ENCODE measurements around the gene FIBCD1.

The FIBCD1 gene

DNA sequence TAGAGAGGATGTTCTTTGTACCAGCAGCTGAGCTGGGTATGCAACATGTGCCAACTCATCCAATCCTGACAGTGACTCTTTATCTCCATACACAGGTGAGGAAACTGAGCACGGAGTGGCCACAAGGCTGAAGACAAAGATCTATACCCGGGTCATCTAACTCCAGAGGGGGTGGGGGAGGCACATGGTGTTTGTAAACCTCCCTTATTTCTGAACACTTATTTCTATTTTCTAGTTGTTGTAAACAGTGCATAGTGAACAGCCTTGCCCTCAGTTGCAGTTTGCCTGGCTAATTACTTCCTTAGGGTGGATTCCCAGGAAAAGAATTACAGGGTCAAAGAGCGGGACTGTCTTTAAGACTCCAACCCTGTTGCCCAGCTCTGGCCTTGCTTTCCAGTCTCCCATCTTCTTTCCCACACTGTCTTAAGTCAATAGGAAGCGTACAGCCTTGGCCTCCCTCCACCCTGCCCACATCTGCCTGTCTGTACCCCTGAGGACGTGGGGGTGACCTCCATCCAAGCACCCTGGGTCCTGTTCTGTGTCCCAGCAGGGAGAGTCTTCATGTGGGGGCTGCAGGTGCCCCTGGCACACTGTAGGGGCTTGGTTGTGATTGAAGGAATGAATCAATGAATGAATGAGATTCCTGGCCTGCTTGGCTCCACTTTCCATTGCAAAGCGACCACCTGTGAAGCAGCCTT, 13.2 kb upstream of the FIBCD1 start:
- no peak for DNase-seq

DNA sequence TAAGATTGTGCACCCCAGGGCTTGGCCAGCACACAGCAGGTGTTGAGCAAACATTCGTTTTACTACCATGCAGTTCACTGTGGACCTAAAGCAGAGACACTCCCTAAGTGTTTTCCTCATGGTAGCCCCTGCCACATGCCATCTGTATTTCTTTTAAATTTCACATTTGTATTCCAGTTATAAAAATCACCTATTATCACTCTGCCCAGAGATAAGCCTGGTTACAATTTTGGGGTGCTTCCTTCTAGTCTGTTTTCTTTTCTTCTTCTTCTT, 10.9 kb upstream of the FIBCD1 start:
- no peak for DNase-seq

DNA sequence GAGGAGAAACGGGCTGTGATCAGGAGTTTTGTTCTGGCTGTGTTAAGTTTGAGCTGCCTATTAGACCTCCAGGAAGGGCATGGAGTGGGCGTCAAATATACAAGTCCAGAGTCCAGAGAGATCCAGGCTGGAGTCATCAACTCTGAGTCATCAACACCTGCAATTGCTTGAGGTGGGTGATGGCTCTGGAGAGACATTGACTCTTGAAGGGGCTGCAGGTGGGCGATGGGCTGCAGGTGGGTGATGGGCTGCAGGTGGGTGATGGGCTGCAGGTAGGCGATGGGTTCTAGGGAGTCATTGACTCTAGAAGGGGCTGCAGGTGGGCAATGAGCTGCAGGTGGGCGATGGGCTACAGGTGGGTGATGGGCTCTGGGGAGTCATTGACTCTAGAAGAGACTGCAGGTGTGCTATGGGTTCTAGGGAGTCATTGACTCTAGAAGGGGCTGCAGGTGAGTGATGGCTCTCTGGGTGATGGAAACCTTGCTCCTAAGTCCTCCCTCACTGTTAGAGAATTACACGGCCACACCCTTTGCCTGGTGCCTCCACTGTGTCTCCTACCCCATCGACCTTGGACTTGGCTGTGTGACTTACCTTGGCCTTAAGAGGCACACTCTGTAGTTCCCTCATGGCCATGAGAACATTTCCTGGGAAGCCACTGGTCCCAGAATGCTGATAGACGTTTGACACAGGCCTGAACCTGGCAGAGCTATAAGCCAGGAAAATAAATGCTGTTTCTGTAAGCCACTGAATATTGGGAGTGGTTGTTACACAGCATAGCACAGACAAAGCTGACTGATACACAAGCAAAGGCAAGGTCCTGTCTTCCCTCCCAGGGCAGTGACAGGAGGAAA, 10.4 kb upstream of the FIBCD1 start:
- no peak for DNase-seq

DNA sequence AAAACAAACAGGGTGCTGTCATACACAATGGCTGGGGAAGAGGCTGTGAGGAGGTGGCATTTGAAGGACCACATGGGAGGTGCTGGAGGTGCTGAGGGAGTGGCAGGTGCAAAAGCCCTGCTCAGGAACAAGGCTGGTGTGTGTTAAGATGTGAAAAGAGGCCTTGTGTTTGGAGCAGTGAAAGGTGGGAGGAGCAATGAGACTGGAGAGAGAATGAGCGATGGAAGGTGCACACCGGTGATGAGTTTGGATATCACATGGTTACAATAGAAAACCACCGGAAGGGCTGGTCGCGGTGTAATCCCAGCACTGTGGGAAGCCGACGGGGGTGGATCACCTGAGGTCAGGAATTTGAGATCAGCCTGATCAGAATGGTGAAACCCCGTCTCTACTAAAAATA, 9.2 kb upstream of the FIBCD1 start:
- no peak for DNase-seq

DNA sequence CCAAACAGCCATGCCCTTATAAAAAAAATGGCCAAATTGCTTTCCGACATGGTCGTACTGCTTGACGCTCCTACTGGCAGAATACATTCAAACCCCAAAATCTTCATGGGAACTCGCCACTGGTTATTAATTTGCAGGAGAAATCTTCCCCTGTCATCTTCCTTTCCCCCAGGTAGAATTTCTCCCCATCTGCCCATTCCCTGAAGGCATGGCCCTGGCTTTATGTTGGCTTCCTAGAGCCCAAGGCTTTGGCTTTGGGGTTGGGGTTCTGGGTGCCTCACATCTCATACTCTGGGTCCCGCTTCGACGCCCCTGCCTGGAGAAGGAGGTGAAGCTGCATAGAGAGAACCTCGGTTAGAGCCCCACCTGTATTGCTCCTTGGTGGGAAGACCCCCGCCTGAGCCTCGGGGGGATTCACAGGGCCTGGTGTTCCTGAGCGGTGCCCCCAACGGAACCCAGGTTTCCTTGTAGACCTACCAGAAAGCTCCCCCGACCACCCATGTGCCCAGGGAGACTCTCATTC, 8.6 kb upstream of the FIBCD1 start:
- no peak for DNase-seq

DNA sequence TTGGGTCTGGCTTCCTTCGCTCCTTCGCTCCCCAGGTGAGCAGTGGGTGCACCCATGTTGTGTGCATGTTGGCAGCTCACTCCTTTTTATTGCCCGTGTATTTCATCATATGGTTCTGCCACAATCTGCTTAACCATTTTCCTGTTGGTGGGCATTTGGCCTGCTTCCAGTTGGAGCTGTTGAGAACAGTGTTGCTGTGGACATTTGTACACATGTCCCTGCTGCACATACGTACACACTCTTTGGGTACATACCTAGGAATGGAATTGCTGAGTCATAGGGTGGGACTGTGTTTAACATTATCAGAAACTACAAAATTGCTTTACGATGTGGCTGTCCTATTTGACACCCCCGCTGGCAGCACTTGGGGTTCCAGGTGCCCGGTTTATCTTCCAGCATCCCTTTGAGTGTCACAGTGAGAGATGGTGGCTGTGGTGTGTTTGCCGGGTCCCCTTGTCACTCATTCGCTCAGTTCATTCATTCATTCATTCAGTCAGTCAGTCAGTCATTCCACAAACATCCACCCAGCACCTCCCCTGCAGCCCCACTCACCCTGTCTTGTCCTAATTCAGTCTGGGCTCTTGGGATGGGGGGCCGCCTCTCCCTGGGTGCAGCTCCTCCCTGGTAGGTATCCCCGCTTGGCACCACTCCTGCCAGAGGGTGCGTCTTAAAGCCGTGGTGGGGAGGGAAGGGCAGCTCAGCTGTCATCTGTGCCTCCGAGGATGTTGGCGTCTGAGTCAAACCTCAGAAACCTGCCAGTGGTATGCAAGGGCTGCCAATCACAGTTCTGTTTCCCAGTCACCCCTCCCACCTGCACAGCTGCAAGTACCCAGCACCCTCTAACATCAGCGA, 7.9 kb upstream of the FIBCD1 start:
- no peak for DNase-seq

DNA sequence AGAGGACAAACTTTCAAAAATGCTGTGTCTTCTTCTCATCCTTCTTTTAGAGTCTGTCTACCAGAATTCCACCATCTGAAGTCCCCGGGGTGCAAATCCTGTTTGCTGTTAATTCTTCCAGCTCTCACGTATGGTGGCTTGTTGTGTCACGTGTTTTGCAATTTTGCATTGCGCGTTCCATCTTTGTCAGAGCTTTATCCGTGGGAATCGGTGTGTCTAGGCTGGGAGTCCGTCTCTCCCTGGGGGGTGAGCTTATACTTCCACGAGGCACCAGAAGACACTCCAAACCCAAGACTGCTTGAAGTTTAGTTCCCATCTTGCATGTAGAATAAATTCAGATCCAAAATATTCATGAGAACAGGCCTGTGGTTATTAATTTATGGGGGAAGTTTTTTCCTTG, 6.1 kb upstream of the FIBCD1 start:
- no peak for DNase-seq

DNA sequence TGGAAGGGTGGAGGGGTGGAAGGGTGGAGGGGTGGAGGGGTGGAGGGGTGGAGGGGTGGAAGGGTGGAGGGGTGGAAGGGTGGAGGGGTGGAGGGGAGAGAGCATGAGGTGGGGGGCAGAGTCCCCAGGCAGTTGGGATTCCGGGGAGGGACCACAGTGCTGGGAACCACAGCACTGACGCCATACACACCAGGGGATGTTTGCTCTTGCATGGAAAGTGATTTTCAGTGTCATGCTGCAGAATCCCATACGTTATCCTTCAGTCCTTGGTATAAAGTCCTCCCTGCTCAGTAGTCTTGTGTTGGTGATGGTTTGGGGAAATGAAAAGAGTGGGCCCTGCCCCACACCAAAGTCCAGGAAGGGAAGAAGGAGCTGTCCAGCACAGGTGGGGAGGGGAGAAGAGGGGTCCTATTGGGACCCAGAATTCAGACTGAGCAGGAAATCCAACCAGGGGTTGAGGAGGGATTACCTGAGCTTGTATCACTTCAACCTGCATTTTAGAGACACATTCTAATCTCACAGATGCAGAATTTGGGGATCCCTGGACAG, 5.5 kb upstream of the FIBCD1 start:
- no peak for DNase-seq

DNA sequence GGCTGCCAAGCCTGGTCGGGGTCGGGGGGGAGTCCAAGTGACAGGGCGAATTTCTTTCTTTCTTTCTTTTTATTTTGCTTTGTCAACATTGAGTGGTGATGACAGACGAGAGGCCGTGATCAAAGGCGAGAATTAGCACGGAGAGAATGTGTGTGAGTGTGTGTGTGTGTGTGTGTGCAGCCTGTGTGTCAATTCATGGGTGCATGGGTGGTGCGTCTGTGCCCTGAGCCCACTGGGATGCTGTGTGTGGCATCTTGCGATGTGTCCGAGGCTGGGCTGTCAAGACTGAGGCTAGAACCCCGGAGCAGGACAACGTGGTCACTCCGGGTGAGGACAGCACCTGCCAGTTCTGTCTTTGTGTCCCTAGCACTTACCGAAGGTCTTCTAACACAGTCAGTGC, 4.7 kb upstream of the FIBCD1 start:
- no peak for DNase-seq

DNA sequence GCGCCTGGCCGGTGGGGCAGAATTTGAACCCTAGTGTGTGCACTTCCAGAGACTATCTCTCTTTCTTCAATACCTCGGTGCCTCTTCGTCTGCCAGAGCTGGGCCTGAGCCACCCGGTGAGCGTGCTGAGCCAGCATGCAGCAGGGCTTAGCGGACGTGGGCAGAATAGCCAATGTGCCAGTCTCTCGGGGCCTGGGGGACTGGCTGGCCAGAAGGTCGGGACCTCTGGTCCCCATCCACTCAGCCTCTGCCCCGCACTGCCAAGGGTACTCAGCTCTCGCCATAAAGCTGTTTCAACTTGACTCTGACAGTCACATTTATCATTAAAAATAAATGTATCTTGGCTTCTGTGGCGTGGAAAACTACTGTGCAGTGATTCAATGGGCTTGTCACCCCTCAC, 4.2 kb upstream of the FIBCD1 start:
- DNase-seq: no peak

DNA sequence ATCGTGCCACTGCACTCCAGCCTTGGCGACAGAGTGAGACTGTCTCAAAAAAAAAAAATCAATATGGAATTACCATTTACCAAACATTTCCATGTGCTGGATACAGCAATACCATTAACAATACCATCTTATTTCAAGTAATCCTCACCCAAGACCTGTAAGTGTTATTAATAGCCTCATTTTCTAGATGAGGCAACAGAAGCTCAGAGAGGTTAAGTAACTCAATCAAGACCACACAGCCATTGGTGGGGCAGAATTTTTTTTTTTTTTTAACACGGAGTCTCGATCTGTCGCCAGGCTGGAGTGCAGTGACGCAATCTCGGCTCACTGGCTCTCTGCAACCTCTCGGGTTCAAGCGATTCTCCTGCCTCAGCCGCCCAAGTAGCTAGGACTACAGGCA, 3.6 kb upstream of the FIBCD1 start:
- no peak for DNase-seq

DNA sequence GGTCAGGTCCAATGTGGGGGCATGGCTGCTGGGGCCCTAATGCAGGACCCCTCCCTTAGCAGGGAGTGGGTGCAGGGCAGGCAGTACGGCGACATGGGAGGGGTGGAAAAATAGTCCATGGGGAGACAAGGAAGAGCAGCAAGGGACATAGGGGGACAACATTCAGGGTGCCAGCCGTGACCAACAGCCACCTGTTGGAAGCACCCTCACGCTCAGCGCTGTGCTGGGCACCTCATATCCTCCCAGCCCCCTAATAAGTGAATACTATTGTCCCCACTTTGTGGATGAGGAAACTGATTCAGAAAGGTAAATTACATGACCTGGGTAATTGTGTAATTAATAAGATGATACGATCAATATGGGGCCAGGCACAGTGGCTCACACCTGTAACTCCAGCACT, 3.0 kb upstream of the FIBCD1 start:
- no peak for DNase-seq

DNA sequence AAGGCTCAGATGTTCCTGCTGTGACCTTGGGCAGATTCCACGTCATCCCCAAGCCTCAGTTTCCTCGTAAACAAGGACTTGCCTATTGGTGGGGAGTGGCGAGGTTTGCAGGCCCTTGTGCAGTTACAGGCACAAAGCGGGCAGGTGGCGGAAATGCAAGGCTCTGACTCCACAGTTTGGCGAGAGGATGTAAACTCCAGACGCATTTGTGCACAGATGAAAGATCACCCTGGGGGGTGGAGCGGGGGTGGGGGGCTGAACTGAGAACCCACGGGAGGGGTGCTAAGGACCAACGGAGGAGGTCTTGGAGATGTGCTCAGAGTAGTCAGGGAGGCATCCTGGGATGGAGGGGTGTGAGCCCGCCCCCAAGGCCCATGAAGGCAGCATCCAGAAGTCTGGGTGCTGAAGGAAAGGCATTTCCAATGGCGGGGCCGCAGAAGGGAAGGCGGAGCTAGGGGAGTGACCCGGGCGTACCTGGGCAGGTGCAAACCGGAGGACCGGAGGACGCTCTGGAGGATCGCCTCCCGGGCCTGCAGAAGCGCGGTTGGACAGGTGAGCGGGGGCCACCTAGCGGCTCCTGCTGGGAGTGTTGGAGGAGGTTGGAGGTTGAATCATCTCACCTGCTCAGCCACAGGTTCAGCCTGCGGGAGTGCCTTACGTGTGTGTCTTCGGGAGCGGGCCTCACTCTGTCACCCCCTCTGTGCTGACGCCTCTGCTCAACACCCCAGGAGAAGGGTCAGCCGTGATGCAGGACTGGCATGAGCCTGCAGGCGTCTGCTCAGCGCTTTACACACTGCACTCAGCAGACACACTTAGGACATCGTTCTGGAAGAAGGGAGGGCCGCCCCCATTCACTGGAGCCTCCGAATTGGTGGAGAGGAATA, 1.9 kb upstream of the FIBCD1 start:
- DNase-seq: no peak

DNA sequence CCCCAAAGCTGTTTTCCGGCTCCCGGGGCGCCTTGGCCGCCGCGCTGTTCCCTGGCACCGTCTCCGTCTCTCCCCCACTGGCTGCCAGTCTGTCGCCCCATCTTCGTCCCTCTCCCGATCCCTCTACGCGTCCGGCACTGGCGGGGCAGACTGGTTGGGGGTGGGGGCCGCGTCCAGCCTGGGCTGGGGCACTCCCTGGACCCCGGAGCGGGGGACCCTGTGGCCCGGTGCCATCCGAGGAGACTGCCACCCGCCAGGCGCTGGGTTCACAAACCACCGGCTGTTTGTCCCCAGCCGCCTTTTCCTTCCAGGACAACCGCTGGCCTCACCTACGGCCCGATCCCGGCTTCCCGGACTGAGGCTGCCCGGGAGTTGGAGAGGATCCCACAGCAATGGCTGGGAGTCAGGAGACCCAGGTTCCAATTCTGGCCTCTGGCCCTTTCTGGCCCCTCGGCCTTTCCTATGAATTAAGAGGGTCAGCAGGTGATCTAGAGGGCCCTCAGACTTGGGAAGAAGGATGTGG, 1.0 kb upstream of the FIBCD1 start:
- DNase-seq: no peak

DNA sequence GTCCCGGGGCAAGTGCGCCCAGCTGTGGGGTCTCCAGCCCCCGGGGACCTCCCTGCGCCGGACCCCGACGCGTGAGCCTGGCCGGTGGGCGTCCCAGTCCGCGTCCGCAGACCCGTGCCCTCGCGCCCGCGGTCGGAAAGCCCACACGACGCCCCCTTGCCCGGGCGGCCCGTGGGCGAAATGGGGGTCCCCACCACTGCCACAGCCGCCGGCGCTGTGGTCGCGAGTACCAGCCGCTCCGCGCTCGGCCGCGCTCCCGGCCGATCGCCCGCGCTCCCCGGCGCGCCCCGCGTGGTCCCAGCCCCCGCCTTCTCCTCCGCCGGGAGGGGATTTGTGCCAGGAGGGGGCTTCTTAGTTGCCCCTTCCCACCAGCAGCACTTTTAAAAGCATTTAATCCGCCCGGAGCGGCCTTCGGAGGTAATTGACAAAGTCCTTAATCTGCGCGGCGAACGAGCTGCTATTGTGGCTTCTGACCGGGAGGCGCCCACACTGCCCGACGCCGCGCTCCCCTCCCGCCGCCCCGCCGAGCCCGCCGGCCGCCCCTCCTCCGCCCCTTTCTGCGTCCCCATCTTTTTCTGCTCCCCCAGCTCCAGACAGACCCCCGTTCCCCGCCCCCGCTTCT, 469 bp upstream of the FIBCD1 start:
- DNase-seq: no peak

DNA sequence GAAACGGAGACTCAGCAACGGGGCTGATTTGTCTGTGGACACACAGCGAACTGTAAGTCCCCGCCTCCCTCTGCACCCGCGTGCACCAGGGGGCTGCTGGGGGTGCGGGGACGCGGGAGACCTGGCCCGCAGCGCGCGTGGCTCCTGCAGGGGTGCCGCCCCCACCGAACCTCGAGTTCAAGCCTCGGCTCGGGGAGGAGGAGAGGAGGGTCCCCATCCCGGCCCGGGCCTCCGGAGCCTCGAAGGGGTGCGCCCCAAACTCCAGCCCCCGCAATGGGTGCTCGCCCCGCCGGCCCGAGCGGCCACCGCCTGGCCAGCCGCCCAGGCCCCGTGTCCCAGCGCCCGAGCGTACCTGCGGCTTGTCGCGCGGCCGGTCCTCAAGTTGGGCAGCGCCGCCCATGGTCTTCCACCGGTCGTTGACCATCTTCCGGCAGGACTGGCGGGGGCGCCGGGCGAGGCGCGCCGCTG, 829 bp downstream of the FIBCD1 start:
- no peak for DNase-seq

DNA sequence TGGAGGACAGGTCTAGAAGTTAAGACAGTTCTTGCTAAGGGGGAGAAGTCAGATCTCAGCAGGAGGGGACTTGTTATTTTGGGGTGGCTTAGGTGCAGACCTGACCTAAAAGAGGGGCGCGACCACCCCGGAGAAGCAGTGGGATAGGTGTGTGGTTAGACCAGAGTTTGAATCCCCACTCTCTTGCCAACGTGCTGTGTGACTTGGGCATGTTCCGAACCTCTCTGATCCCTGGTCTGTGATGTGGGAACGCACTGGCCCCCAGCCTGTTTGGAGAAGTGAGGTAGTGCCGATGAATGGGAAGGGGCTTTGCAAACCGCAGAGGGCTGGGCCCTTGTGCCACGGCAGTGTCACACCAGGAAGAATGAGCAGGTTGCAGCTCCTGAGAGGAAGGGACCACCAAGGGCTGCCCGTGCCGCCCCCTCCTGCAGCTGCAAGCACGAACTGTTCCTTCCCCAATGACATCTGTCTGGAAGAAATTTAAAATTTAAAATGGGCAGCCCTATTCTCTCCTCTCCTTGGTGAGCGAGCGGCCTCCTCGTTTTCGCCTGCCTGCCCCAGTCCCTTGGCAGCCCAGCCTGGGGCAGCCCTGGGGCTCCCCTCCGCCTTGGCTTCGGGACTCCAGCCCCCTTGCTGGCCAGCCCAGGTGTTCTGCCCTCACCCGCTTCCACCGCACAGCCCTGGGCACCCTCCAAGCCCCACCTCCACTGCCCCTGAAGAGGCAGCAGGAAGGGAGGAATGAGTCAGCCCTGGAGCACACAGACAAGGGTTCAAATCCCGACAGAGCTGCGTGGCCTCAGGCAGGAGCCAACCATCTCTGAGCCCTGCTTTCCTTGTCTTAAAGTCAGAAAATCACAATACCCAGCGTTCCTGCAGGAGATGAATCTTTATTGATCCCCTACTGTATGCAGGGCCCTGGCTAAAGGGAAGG, 1.6 kb downstream of the FIBCD1 start:
- DNase-seq: no peak

DNA sequence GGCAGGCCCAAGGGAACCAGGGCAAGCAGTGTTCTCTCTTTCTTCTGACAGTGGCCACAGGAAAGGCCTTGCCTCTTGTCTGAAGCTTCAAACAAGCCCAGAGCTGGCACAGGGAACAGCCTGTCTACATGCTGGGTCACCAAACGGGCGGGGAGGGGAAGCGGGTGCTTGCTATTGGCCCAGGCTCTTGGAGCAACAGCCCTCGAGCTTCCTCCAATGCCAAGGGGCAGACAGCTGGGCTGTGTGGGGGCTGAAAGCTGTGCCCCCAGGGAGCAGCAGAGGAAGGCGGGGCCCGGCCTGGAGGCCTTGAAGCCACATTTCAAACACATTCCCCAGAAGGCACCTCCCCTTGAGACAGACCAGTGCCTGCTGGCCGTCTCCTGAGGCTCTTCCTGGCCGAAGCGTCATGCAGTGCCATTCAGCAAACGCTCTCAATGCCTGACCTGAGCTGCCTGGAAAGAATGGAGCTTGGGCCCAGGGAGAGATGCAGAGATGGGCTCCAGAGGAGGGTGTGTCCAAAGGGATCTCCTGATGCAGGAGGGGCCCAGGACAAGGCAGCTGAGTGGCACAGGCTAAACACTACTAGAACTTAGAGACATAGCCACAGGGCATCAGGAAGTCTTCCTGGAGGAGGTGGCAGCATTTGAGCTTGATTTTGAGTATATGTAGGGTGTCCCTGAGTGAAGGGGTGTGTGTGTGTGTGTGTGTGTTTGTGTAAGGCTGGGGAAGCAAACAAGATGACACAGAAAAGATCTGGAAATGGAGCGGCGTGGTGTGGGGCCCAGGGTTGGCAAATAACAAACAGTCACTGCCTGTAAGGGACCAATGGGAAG, 2.5 kb downstream of the FIBCD1 start:
- peak; percentile 18 for DNase-seq

DNA sequence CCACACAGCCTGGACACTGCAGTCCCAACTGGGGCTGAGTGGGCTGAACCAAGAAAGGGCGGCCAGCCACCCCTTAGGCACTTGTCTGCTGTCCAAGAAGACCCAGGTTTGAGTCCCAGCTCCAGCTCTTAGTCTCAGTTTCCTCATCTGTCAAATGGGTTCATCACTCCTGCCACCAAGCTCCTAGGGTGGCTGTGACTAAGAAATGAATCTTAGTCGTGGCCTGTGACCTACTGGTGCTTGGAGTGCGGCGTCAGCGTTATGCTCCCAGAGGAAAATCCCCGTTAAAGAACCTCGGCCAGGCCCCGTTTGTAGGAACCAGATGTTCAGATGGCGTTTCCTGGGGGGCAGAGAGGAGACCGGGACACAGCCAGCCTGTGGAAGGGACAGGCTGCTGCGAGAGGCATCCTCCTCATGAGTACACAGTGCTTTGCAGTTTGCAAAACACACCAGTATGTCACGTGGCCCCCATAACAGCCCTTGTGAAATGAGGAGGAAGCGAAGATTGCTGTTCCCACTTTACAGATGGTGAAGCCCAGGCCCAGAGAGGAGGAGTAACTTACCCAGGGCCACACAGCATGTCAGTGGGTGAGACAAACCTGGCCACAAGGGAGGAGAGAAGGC, 3.3 kb downstream of the FIBCD1 start:
- DNase-seq: no peak
